ENCODE data around the gene BRPF1.

DNA sequence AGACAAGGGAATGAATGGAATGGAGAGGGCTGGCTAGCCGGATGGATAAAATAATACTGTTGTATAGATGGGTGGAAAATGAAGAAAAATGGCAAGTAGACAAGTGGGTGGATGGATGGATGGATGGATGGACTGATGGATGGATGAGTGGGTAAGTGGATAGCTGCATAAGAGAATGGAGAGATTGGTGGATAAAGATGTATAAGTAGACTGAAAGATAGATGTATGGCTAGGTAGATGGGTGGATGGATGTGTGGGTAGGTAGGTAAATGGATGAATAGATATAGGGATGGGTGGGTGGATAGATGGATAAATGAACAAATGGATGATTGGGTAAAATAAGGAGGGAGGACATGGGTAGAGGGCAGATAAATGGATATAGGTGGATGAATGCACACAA, 14.0 kb upstream of the BRPF1 start:
- TF ChIP-seq, protein P1, sequence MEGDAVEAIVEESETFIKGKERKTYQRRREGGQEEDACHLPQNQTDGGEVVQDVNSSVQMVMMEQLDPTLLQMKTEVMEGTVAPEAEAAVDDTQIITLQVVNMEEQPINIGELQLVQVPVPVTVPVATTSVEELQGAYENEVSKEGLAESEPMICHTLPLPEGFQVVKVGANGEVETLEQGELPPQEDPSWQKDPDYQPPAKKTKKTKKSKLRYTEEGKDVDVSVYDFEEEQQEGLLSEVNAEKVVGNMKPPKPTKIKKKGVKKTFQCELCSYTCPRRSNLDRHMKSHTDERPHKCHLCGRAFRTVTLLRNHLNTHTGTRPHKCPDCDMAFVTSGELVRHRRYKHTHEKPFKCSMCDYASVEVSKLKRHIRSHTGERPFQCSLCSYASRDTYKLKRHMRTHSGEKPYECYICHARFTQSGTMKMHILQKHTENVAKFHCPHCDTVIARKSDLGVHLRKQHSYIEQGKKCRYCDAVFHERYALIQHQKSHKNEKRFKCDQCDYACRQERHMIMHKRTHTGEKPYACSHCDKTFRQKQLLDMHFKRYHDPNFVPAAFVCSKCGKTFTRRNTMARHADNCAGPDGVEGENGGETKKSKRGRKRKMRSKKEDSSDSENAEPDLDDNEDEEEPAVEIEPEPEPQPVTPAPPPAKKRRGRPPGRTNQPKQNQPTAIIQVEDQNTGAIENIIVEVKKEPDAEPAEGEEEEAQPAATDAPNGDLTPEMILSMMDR (IDR thresholded peaks at IDR 0.05) = no peak
- no peak for TF ChIP-seq EZH2 (IDR thresholded peaks at IDR 0.05; ENCODE audit: borderline replicate concordance, insufficient read depth, low read depth, low read length, poor library complexity, severe bottlenecking)
